Measurements from ENCODE around the gene CCNF. TPM values are rescaled to one million over a fixed set of nuclear protein-coding genes. Genes with fewer than 3 reads are reported as not detected.

The CCNF gene
- total and polyA plus RNA-seq, 4 donors, result 0.88 to 46.3 (median 1.8) TPM

DNA sequence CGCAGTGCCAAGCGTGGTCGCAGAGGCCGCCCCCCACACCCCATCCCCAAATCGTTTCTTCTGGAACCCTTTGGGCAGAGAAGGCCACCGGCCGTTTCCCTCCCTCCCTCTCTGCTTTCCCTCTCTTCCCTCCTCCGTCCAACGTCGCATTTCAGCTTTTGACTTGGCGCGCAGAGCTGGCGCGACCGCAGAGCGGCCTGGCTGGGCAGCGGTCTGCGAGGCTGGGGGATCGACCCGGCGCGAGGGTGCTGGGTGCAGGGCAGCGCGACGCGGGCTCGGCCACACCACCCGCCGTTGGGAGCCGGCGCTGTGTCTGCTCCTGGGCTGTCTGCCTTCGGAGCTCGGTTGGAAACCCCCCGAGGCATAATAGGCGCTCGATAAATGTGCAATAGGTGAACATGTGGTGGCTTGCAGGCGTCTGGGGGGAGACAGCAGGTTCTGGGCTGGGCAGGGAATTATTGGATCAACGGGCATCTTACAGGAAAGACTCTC, 39.0 kb downstream of the CCNF start:
- H3K9ac ChIP-seq (ENCODE audit: low read depth in 1 of 2, low read length in 2 of 2), result no peak overlapping the region
- peak overlapping the region in 1 of 3 donors; percentile 51 for H3K4me3 ChIP-seq (ENCODE audit: low read depth in 1 of 3, low read length in 3 of 3)
- peak overlapping the region in 1 of 2 donors; percentile 35 for H3K27ac ChIP-seq (ENCODE audit: low read depth in 1 of 2, low read length in 2 of 2)
- H3K36me3 ChIP-seq (ENCODE audit: control insufficient read depth in 4 of 4, insufficient read depth in 3 of 4, low read depth in 1 of 4, low read length in 3 of 4), result no peaks in the 10 kb centered on the region
- no peaks in the 10 kb centered on the region for H3K27me3 ChIP-seq (ENCODE audit: control insufficient read depth in 4 of 4, insufficient read depth in 4 of 4, low read length in 3 of 4)
- no peak for DNase-seq (ENCODE audit: low spot score)
- peaks cover 33 to 57% (median 42%) of the 10 kb centered on the region in 4 donors for H3K4me1 ChIP-seq (ENCODE audit: control insufficient read depth in 4 of 4, insufficient read depth in 4 of 4, low read length in 3 of 4)
- H3K9me3 ChIP-seq (ENCODE audit: control insufficient read depth in 4 of 4, low read length in 3 of 4), result no peaks in the 10 kb centered on the region
- under 1% methylated on average over 38 of the region's 38 CpGs for WGBS
- TF ChIP-seq HNF4A (conservative IDR thresholded peaks at IDR 0.05) (no peak), TAF1 (conservative IDR thresholded peaks at IDR 0.05) (no peak), GABPA (IDR thresholded peaks at IDR 0.05 in 1 of 2, conservative IDR thresholded peaks at IDR 0.05 in 1 of 2) (no peak), RAD21 (IDR thresholded peaks at IDR 0.05) (no peak)
- TF ChIP-seq, protein P1, sequence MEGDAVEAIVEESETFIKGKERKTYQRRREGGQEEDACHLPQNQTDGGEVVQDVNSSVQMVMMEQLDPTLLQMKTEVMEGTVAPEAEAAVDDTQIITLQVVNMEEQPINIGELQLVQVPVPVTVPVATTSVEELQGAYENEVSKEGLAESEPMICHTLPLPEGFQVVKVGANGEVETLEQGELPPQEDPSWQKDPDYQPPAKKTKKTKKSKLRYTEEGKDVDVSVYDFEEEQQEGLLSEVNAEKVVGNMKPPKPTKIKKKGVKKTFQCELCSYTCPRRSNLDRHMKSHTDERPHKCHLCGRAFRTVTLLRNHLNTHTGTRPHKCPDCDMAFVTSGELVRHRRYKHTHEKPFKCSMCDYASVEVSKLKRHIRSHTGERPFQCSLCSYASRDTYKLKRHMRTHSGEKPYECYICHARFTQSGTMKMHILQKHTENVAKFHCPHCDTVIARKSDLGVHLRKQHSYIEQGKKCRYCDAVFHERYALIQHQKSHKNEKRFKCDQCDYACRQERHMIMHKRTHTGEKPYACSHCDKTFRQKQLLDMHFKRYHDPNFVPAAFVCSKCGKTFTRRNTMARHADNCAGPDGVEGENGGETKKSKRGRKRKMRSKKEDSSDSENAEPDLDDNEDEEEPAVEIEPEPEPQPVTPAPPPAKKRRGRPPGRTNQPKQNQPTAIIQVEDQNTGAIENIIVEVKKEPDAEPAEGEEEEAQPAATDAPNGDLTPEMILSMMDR (IDR thresholded peaks at IDR 0.05; ENCODE audit: low read depth, low read length, missing input control), result no peak
- TF ChIP-seq, protein P2, sequence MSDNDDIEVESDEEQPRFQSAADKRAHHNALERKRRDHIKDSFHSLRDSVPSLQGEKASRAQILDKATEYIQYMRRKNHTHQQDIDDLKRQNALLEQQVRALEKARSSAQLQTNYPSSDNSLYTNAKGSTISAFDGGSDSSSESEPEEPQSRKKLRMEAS (IDR thresholded peaks at IDR 0.05), result no peak
- TF ChIP-seq, protein P3, sequence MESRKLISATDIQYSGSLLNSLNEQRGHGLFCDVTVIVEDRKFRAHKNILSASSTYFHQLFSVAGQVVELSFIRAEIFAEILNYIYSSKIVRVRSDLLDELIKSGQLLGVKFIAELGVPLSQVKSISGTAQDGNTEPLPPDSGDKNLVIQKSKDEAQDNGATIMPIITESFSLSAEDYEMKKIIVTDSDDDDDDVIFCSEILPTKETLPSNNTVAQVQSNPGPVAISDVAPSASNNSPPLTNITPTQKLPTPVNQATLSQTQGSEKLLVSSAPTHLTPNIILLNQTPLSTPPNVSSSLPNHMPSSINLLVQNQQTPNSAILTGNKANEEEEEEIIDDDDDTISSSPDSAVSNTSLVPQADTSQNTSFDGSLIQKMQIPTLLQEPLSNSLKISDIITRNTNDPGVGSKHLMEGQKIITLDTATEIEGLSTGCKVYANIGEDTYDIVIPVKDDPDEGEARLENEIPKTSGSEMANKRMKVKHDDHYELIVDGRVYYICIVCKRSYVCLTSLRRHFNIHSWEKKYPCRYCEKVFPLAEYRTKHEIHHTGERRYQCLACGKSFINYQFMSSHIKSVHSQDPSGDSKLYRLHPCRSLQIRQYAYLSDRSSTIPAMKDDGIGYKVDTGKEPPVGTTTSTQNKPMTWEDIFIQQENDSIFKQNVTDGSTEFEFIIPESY (IDR thresholded peaks at IDR 0.05), result no peak

DNA sequence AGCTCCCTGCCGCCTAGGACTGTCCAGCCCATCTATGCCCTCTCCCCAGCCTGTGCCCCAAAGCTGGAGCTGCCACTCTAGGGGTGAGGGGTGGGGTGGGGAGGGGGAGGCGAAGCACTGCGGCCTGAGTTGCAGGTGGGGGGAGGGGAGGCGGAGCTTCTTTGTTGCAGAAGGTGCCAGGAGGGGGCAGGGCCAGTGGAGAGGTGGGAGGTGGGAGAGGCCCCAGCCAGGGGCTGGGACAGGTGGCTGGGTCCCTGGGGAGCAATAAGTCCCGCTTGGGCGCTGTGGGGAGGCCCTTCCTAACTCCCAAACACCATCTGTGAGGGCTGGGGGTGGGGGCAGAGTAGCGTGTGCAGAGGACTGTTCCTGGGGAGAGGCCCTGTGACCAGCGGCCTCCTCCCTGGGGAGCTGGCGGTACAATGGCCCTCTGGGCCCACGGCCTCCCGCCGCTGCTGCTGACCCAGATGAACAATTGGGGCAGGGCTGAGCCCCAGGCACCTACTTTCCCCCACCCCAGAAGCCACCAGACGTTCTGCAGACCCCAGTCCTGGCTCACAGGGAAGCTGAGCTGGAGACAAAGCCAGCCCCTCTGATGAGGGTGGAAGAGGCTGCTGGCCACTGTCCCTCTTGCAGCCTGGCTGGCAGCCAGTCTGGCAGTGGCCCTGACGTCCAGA, 39.6 kb downstream of the CCNF start:
- WGBS, result 13% methylated on average over 14 of the region's 14 CpGs
- no peaks in the 10 kb centered on the region for H3K9me3 ChIP-seq (ENCODE audit: control insufficient read depth in 4 of 4, low read length in 3 of 4)
- peaks cover 37 to 62% (median 46%) of the 10 kb centered on the region in 4 donors for H3K4me1 ChIP-seq (ENCODE audit: control insufficient read depth in 4 of 4, insufficient read depth in 4 of 4, low read length in 3 of 4)
- H3K36me3 ChIP-seq (ENCODE audit: control insufficient read depth in 4 of 4, insufficient read depth in 3 of 4, low read depth in 1 of 4, low read length in 3 of 4), result no peaks in the 10 kb centered on the region
- peak overlapping the region in 1 of 2 donors; percentile 35 for H3K27ac ChIP-seq (ENCODE audit: low read depth in 1 of 2, low read length in 2 of 2)
- TF ChIP-seq SP1 (IDR thresholded peaks at IDR 0.05) (no peak), JUND (IDR thresholded peaks at IDR 0.05) (no peak), TAF1 (conservative IDR thresholded peaks at IDR 0.05) (no peak), FOXA1 (IDR thresholded peaks at IDR 0.05) (no peak), RAD21 (IDR thresholded peaks at IDR 0.05) (no peak), FOXA2 (IDR thresholded peaks at IDR 0.05) (no peak), EGR1 (IDR thresholded peaks at IDR 0.05; ENCODE audit: low read depth in 2 of 2) (no peak)
- TF ChIP-seq, protein P3 (IDR thresholded peaks at IDR 0.05), result no peak
- H3K4me3 ChIP-seq (ENCODE audit: low read depth in 1 of 3, low read length in 3 of 3), result peak overlapping the region in 1 of 3 donors; percentile 51
- H3K27me3 ChIP-seq (ENCODE audit: control insufficient read depth in 4 of 4, insufficient read depth in 4 of 4, low read length in 3 of 4), result no peaks in the 10 kb centered on the region
- H3K9ac ChIP-seq (ENCODE audit: low read depth in 1 of 2, low read length in 2 of 2), result no peak overlapping the region
- no peak for DNase-seq (ENCODE audit: low spot score)
